ENCODE data around the gene ATXN2.

DNA sequence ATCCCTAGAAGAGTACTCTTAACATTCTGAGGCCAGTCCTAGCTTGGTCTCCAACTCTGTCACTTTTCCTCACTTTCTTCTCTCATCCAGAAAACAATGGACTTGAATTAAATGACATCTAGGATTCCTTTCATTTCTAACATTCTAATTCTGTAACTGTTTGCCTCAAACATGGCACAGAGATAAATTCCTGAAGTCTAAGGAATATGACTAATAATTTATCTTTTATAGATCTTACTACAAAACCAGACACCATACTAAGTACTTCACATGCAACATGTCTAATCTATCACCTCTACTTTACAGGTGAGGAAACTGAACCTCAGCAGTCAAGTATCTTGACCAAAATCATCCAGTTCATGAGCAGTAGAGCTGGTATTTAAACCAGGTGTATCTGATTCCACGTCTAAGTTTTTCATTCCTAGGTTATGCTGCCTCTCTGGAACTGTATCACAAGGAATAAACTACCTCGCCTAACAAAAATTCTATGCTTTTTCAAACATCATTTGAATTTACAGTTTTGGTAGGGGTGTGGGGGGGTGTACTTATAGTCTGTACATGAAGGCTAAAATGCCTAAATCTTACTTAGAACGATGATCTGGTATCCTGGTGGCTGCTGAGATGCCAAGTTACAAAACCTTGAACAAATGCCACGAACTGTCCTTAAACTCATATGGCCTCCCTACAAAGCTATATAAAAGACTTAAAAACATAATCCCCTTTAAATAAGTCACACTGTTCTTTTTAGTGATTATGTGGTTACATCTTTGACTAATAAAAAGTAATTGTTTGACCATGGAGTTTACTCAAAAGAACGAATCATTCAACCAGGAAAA lies 41.6 kb downstream of the ATXN2 start:
- no peak for TF ChIP-seq EZH2 (IDR thresholded peaks at IDR 0.05; ENCODE audit: insufficient read depth, poor library complexity, severe bottlenecking)
- TF ChIP-seq EZH2phosphoT487 (IDR thresholded peaks at IDR 0.05; ENCODE audit: insufficient read depth, low read depth): no peak
